Measurements from ENCODE around the gene LSM5.

- TF ChIP-seq, protein P1, sequence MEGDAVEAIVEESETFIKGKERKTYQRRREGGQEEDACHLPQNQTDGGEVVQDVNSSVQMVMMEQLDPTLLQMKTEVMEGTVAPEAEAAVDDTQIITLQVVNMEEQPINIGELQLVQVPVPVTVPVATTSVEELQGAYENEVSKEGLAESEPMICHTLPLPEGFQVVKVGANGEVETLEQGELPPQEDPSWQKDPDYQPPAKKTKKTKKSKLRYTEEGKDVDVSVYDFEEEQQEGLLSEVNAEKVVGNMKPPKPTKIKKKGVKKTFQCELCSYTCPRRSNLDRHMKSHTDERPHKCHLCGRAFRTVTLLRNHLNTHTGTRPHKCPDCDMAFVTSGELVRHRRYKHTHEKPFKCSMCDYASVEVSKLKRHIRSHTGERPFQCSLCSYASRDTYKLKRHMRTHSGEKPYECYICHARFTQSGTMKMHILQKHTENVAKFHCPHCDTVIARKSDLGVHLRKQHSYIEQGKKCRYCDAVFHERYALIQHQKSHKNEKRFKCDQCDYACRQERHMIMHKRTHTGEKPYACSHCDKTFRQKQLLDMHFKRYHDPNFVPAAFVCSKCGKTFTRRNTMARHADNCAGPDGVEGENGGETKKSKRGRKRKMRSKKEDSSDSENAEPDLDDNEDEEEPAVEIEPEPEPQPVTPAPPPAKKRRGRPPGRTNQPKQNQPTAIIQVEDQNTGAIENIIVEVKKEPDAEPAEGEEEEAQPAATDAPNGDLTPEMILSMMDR (IDR thresholded peaks at IDR 0.05), result no peak
- TF ChIP-seq POLR2AphosphoS5 (IDR thresholded peaks at IDR 0.05), result no peak
These were observed 12.5 kb upstream of the LSM5 start for GRCh38 chr7:32502728-32503127.

Measured in gastroesophageal sphincter (tissue), 3 donors.